Measurements from ENCODE around the gene USP7. TPM values are rescaled to one million over a fixed set of nuclear protein-coding genes. Genes with fewer than 3 reads are reported as not detected.
A peak's percentile ranks its signal among the peaks of the same experiment; 100 is the strongest.

USP7 gene
- total RNA-seq (2021) = 228 and 233 TPM in 2 replicates
- Bru-seq, nascent RNA = percentile 94 among the genes with signal in this experiment
- percentile 94 among the genes with signal in this experiment for BruChase-seq, experiment 1, labeled RNA remaining after a 2-hour chase
- percentile 97 among the genes with signal in this experiment for BruChase-seq, experiment 2, labeled RNA remaining after a 6-hour chase
- long read RNA-seq, full-length matches to known transcripts = 95 of 161 reads
- long read RNA-seq, partial matches to known transcripts = 28 of 161 reads
- long read RNA-seq, other reads (novel, unspliced or antisense) = 38 of 161 reads

DNA sequence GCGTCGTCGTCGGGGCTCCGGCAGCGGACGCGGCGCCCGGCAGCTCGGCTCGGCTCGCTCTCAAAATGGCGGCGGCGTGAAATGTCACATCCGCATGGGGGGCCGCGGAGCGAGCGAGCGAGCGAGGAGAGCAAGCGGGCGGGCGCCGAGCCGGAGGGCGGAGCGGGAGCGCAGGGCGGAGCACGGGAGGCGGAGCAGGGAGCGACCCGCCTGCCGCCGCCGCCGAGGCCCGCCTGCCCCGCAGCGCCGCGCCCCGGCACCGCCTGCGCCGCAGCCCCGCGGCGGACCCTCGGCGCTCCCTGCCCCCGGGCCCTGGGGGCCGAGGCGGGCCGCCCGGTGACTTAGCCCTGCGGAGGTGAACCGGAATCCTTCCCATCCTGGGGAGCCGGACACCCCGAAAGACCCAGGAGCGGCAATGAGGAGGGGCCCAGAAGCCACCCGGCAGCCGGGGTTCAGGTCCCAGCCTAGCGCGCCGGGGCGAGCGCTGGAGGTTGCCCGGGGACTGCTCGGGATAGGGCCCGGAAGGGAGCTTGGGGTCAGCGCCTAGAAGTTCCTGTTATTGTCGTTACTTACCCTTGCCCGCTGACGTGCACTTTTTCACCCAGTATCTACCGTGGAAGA, at the start of gene USP7:
USP7 (minus strand) TSS at position 86 of the 621 bp plus-strand sequence. CDS start 621 bp downstream, outside the sequence.
- Histone ChIP-seq H3K4me3 (ENCODE audit: low read depth, low read length, poor library complexity, severe bottlenecking) (peak within 1 kb of the TSS; percentile 90), H3K27ac (ENCODE audit: low read depth, low read length, poor library complexity, severe bottlenecking) (peak within 1 kb of the TSS; percentile 90), H3K9me3 (ENCODE audit: low read depth, low read length, poor library complexity, severe bottlenecking) (no peaks in the 10 kb centered on the region), H3K27me3 (replicated peaks; ENCODE audit: insufficient read depth, low read depth, low read length, poor library complexity) (no peaks in the 10 kb centered on the region), H3K36me3 (ENCODE audit: insufficient read depth, low read length, poor library complexity, severe bottlenecking) (no peaks in the 10 kb centered on the region), H3K4me1 (ENCODE audit: insufficient read depth, low read length, poor library complexity, severe bottlenecking) (peaks cover 27% of the 10 kb centered on the region)
- TF ChIP-seq EZH2 (IDR thresholded peaks at IDR 0.05; ENCODE audit: borderline replicate concordance, low read depth, low read length, poor library complexity, severe bottlenecking) = no peak
- TF ChIP-seq, protein P1, sequence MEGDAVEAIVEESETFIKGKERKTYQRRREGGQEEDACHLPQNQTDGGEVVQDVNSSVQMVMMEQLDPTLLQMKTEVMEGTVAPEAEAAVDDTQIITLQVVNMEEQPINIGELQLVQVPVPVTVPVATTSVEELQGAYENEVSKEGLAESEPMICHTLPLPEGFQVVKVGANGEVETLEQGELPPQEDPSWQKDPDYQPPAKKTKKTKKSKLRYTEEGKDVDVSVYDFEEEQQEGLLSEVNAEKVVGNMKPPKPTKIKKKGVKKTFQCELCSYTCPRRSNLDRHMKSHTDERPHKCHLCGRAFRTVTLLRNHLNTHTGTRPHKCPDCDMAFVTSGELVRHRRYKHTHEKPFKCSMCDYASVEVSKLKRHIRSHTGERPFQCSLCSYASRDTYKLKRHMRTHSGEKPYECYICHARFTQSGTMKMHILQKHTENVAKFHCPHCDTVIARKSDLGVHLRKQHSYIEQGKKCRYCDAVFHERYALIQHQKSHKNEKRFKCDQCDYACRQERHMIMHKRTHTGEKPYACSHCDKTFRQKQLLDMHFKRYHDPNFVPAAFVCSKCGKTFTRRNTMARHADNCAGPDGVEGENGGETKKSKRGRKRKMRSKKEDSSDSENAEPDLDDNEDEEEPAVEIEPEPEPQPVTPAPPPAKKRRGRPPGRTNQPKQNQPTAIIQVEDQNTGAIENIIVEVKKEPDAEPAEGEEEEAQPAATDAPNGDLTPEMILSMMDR (conservative IDR thresholded peaks at IDR 0.05; ENCODE audit: low read depth, low read length) = no peak
- intact Hi-C loops (cut with micrococcal nuclease; ENCODE audit: unreplicated experiment) = loop anchor here (5.0 kb wide), 1 partner anchor 128 kb away; the partner anchor contains the start of gene HAPSTR1
- peak; percentile 95 for DNase-seq (ENCODE audit: low spot score)
- BruUV-seq (replicated peaks) = no TSS peak
- ChIA-PET POLR2A (ENCODE audit: low non-redundant PET) (no interaction called here), CTCF (interaction anchor here (0.7 kb wide), 1 partner anchor 223 kb away, joined by 3 read pairs; no protein-coding TSS in a partner anchor)

DNA sequence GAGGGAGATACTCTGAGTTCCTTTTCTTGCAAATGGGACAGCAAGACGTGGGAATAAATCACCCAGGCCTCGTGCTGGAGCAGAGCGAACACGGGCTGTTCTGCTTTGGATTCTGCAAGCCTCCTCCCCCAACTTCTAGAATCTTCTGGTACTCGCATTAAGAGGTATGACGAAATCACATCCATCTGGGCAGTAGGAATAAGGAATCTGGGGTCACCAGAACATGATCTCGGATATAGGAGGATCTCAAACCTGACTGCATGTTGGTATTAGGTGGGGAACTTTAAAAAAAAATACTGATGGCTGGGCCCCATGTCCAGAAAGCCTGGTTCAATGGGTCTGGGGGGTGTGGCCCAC, 49.8 kb upstream of the USP7 start:
- Histone ChIP-seq H3K9me3 (ENCODE audit: low read depth, low read length, poor library complexity, severe bottlenecking) (peaks cover 7% of the 10 kb centered on the region), H3K27me3 (replicated peaks; ENCODE audit: insufficient read depth, low read depth, low read length, poor library complexity) (no peaks in the 10 kb centered on the region), H3K36me3 (ENCODE audit: insufficient read depth, low read length, poor library complexity, severe bottlenecking) (no peaks in the 10 kb centered on the region), H3K4me3 (ENCODE audit: low read depth, low read length, poor library complexity, severe bottlenecking) (no peak overlapping the region), H3K4me1 (ENCODE audit: insufficient read depth, low read length, poor library complexity, severe bottlenecking) (no peaks in the 10 kb centered on the region), H3K27ac (ENCODE audit: low read depth, low read length, poor library complexity, severe bottlenecking) (no peak overlapping the region)
- intact Hi-C loops (cut with micrococcal nuclease; ENCODE audit: unreplicated experiment) = loop anchor here (5.0 kb wide), 1 partner anchor 351 kb away; no protein-coding TSS in a partner anchor
- BruUV-seq (replicated peaks) = no TSS peak
- no peak for TF ChIP-seq EZH2 (IDR thresholded peaks at IDR 0.05; ENCODE audit: borderline replicate concordance, low read depth, low read length, poor library complexity, severe bottlenecking)
- TF ChIP-seq, protein P1 (conservative IDR thresholded peaks at IDR 0.05; ENCODE audit: low read depth, low read length) = no peak
- DNase-seq (ENCODE audit: low spot score) = no peak
- POLR2A ChIA-PET (ENCODE audit: low non-redundant PET) = no interaction called here
- CTCF ChIA-PET = interaction anchor here (1.1 kb wide), 1 partner anchor 20 kb away, joined by 3 read pairs; no protein-coding TSS in a partner anchor

DNA sequence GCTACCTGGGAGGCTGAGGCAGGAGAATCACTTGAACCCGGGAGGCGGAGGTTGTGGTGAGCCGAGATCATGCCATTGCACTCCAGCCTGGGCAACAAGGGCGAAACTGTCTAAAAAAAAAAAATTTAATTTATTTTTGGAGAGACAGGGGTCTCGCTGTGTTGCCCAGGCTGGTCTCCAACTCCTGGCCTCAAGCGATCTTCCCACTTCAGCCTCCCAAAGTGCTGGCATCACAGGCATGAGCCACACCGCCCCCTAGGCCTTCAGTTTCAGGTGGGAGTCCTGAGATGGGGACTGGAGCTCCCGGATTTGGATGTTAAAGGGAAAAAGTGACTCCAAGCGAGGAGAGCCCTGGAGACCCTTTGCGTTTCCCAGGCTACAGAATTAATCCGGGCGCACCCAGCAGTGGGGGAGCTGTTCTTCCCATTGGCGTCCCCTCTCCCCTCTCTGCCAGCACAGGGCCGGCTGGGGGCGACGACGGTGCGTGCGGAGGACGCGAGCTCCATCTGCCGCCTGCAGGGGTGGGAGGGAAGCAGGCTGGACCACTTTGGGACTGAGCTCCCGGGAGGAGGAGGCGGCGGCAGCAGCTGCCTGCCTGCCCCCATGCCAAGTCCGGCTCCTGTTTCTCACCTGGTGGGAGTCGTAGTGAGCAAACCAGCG, 49.3 kb upstream of the USP7 start:
- intact Hi-C loops (cut with micrococcal nuclease; ENCODE audit: unreplicated experiment) = loop anchor here (5.0 kb wide), 1 partner anchor 351 kb away; no protein-coding TSS in a partner anchor
- no TSS peak for BruUV-seq (replicated peaks)
- TF ChIP-seq, protein P1 (conservative IDR thresholded peaks at IDR 0.05; ENCODE audit: low read depth, low read length) = peak; percentile 58
- no peak for TF ChIP-seq EZH2 (IDR thresholded peaks at IDR 0.05; ENCODE audit: borderline replicate concordance, low read depth, low read length, poor library complexity, severe bottlenecking)
- H3K27ac ChIP-seq (ENCODE audit: low read depth, low read length, poor library complexity, severe bottlenecking) = no peak overlapping the region
- H3K36me3 ChIP-seq (ENCODE audit: insufficient read depth, low read length, poor library complexity, severe bottlenecking) = no peaks in the 10 kb centered on the region
- H3K4me1 ChIP-seq (ENCODE audit: insufficient read depth, low read length, poor library complexity, severe bottlenecking) = no peaks in the 10 kb centered on the region
- CTCF ChIA-PET = interaction anchor here (1.1 kb wide), 1 partner anchor 20 kb away, joined by 3 read pairs; no protein-coding TSS in a partner anchor
- peak; percentile 70 for DNase-seq (ENCODE audit: low spot score)
- no peaks in the 10 kb centered on the region for H3K27me3 ChIP-seq (replicated peaks; ENCODE audit: insufficient read depth, low read depth, low read length, poor library complexity)
- peaks cover 7% of the 10 kb centered on the region for H3K9me3 ChIP-seq (ENCODE audit: low read depth, low read length, poor library complexity, severe bottlenecking)
- no peak overlapping the region for H3K4me3 ChIP-seq (ENCODE audit: low read depth, low read length, poor library complexity, severe bottlenecking)
- POLR2A ChIA-PET (ENCODE audit: low non-redundant PET) = no interaction called here
